Upper lobe of left lung (tissue), 4 donors: ENCODE measurements around the gene DUOX1.
A peak's percentile ranks its signal among the peaks of the same experiment; 100 is the strongest.

ENCODE experiments used
- POLR2AphosphoS5 ChIP-seq, 2 donors: sonication (generic); formaldehyde crosslinking; IDR thresholded peaks; one replicate each; pipeline ENCODE4 v1.5.1; 2017; ENCODE audit warnings: antibody characterized with exemption in 2 of 2
- TF ChIP-seq, protein P1 (sequence below), 6 experiments: fragments of 450-650 bp in 4 of 6; fragments of 200-600 bp in 2 of 6; sonication (generic) in 2 of 6; IDR thresholded peaks; one replicate each; pipeline ENCODE4 v1.5.1; 2016 to 2019; ENCODE audit warnings: antibody characterized with exemption in 6 of 6

DNA sequence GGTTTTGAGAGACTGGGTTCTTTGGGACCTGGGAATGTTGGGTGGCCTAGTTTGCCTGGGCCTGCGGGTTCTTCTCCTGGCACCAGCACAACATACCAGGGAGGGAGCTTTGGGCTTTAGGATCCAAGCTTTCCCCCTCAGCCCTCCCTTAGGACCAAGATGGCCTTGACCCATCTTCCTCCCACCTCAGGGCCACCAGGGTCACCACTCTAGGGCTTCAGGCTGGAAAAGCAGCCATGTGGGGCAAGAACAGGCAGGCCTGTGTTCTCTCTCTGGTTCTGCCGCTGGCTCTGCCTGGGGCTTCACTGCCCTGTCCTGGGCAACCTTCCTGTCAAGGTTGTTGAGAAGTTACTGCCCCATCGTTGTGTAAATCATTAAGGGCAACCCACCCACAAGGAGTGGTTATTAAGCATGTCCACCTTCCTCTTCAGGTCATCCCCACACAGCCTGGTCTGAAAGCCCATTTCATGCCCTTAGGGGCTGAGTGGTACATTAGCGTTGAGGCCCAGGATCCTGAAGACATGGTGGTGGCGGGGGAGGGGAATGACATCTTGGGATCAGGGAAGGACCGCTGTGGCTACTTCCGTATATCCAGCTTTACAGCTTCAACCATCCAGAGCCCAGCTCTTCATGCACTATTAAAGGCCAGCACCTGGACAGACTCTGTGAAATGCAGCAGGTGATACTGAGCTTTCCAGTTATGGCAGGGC, 652 bp downstream of the DUOX1 start:
- TF ChIP-seq, protein P1, sequence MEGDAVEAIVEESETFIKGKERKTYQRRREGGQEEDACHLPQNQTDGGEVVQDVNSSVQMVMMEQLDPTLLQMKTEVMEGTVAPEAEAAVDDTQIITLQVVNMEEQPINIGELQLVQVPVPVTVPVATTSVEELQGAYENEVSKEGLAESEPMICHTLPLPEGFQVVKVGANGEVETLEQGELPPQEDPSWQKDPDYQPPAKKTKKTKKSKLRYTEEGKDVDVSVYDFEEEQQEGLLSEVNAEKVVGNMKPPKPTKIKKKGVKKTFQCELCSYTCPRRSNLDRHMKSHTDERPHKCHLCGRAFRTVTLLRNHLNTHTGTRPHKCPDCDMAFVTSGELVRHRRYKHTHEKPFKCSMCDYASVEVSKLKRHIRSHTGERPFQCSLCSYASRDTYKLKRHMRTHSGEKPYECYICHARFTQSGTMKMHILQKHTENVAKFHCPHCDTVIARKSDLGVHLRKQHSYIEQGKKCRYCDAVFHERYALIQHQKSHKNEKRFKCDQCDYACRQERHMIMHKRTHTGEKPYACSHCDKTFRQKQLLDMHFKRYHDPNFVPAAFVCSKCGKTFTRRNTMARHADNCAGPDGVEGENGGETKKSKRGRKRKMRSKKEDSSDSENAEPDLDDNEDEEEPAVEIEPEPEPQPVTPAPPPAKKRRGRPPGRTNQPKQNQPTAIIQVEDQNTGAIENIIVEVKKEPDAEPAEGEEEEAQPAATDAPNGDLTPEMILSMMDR (IDR thresholded peaks at IDR 0.05), result peak in 1 of 6 experiments; percentile 19
- TF ChIP-seq POLR2AphosphoS5 (IDR thresholded peaks at IDR 0.05), result no peak
